Inferior parietal cortex (tissue), 1 donor: ENCODE data around the gene UBXN6.
A peak's percentile ranks its signal among the peaks of the same experiment; 100 is the strongest.

Experiments used
- DNase-seq: peaks from one replicate; pipeline ENCODE4 v3.0.0-alpha.2; 2016; ENCODE audit errors: extremely low spot score

The UBXN6 gene

DNA sequence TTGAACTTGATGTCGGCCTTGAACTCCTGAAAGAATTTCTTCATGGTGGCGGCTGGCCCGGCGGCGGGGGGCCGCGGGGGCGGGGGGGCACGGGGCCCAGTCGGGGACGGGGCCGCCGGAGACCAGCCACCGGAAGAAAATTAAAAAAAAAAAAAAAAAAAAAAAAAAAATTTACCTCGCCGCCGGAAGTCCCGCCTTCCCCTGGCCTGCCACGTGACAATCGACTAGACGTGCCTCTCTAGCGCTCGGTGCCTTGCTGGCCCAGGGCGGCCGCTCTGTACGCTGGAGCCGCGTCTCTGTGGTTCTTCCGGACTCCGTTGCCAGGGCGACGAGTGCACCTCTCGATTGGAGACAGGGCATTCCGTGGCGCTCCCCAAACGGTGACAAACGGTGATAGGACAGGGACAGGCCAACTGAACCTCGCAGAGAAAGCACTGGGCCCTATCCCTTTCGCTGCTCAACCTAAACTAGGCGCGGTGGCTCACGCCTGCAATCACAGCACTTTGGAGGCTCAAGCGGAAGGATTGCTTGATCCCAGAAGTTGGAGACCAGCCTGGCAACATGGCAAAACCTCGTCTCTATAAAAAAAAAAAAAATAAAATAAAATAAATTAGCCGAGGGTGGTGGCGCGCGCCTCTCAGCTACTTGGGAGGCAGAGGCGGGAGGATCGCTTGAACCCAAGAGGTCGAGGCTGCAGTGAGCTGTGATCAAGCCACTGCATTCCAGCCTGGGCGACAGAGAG, at the start of gene UBXN6:
Gene UBXN6, minus strand, starts transcription at position 141 of the 742 bp plus-strand sequence. Its CDS starts 97 bp downstream, at position 44.
- peak; percentile 98 for DNase-seq

- DNase-seq, result no peak
These were observed 49.5 kb upstream of the UBXN6 start for GRCh38 chr19:4507150-4507452.

- no peak for DNase-seq
These were observed 49.0 kb upstream of the UBXN6 start for GRCh38 chr19:4506449-4507149.

DNA sequence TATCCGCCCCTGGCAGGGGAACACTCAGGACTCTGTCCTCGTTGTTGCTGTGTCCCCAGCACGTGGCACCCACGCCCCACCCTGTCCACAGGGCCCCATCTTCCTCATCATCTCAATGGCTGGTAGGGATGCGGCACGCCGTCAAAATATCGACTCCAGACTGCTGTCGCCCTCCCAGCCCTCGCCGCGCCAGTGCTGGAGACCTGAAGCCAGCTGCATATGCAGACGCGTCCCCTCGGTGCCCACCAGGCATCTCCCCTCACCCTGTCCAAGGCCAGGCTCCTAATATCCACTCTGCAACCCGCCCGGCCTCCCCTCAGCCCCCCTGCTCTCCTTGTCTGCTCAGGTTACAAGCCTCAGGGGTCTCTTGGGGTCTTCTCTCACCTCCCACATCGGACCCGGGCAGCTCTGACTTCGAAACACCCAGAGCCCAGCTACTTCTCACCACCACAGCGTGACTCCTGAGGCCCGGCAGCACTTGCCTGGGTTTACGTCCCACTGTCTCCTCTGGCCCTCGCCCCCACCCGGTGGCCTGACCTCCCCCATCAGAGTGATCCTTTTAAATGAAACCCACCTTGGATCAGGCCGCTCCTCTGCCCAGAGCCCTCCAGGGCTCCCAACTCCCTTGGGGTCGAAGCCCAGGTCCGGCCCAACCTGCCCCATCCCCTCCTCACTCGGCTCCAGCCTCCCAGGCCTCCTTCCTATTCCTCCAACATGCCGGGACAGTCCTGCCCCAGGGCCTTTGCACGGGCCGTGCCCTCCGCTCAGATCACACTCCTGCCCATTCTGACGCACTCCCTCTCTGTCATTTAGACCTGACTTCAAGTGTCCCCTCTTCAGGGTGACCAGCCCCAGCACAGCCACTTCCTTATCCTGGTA, 48.2 kb upstream of the UBXN6 start:
- no peak for DNase-seq

DNA sequence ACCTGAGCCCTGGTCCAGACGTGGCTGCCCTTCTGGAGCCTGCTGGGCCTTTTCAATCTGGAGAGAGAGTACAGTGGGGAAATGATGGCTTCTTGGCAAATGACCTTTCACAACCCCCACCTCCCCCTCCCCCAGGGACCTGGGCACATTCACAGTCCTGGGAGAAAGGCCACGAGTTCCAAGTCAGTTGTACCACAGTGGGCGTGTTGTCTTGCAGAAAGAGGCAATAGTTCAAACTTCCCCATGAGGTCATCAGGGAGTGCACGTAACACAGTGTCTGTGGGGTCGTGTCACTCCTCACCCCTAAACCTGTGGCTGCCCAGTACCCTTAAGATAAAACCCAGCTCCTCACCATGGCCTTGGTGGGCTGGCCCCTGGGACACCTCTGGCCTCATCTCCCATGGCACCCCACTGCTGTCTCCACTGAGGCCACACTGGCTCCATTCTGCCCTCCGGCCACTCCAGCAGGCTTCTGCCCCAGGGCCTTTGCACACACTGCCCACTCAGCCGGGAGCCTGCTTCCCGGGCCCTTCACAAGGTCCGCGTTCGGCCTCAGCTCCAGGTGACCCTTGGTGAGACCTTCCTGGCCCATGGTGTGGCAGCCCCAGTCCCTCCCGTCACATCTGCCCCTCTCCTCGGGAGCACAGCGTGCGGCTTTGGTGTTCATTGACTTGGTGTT, 47.4 kb upstream of the UBXN6 start:
- DNase-seq, result no peak

DNA sequence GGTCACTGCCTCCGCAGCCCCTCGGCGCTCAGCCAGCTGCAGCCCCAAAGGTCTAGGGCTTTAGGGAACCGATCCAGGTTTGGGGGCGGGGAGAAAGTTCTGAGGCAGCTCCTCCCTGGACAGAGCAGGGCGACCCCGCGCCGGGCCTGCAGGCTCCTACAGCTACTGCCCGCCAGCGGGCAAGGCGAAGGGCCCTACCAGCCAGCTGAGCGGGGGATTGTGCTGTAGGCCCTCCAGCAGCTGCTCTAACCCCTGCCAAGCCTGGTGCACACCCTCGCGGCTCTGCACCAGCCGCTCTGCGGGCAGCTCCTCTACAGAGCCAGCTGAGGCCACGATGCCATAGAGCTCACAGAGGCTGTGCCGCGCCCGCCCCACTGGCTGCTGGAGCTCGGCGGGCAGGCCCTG, 46.7 kb upstream of the UBXN6 start:
- DNase-seq, result no peak

DNA sequence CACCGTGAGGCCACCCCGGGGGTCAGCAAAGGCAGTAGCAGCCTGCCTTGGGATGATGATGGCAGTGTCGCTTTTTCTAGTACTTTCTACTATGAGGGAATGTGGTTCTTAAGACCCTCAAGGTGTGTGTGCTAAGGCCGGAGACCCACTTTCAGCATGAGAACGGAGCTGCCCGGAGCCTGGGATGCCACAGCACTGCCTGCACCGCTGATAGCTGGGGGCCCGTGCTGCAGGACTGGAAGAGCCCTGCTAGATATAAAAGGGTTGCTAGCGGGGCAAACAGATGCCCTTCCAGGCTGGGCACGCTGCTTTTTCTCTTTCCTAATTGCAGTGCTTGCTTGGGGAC, 46.2 kb upstream of the UBXN6 start:
- DNase-seq, result no peak

- DNase-seq, result no peak
These were observed 45.7 kb upstream of the UBXN6 start for GRCh38 chr19:4503132-4503824.

- DNase-seq, result no peak
These were observed 44.9 kb upstream of the UBXN6 start for GRCh38 chr19:4502282-4503131.

DNA sequence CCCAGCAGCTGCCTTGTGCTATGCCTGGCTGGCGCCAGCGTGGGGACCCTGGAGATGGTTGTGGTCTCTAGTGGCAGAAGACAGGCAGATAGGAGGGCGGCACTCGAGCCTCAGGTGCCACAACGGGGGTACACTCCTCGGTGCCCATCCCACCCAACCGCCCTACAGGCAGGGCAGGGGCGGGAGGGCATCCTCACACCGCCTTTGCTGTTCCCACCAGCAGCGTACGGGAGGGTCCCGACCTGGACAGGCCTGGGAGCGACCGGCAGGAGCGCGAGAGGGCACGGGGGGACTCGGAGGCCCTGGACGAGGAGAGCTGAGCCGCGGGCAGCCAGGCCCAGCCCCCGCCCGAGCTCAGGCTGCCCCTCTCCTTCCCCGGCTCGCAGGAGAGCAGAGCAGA, 44.1 kb upstream of the UBXN6 start:
- DNase-seq, result no peak

DNA sequence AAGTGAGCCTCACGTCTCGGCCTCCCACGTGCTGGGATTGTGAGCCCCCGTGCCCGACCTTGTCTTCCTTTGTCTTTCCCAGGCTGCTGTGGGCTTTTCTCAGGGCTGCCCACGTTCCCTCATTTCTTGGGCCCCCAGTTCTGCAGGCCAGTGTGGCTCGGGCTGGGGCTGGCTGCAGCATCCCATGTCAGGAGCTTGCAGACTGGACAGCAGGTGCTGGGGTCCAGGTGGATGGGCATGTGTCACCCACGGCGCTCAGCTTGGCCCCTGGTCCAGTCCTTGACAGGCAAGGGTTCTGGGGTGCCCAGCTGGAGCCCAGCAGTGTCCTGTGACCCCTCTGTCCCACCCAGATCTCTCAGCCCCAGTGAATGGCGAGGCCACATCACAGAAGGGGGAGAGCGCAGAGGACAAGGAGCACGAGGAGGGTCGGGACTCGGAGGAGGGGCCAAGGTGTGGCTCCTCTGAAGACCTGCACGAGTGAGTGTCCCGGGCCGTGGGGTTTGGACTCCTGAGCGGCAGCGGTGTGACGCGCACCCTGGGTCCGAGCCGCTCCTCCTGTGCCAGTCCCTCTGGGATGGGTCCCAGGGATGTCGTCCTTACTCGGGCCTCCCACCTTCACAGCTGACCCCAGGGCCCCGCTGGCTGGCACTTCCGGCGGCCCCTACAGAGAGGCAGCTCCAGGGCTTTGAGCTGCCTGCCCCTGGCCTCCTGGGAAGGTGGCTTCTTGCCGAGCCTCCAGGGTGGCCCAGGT, 43.4 kb upstream of the UBXN6 start:
- DNase-seq, result no peak

DNA sequence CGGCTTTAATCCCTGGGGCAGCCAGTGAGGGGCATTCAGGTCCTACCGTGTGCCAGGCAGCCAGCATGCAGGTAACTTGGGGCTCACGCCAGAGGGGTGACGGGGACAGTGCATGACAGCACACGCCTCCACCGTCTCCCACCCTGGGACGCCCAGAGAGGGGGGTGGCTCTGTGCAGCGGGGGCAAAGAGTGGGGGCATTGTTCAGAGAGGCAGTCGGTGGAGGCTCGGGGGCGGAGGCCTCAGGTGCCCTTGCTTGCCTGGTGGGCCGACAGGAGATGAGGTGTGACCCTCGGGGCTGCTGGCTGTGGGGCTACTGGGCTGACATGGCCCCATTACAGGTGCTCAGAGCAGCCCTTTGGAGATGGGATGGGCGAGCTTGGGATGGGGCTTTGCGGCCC, 42.3 kb upstream of the UBXN6 start:
- DNase-seq, result no peak

GRCh38 chr19:4499318-4499717, 41.7 kb upstream of the UBXN6 start:
- no peak for DNase-seq

GRCh38 chr19:4498694-4499093, 41.1 kb upstream of the UBXN6 start:
- no peak for DNase-seq

GRCh38 chr19:4497770-4498389, 40.3 kb upstream of the UBXN6 start:
- no peak for DNase-seq

GRCh38 chr19:4496304-4496703, 38.7 kb upstream of the UBXN6 start:
- no peak for DNase-seq

GRCh38 chr19:4495471-4495870, 37.9 kb upstream of the UBXN6 start:
- no peak for DNase-seq

DNA sequence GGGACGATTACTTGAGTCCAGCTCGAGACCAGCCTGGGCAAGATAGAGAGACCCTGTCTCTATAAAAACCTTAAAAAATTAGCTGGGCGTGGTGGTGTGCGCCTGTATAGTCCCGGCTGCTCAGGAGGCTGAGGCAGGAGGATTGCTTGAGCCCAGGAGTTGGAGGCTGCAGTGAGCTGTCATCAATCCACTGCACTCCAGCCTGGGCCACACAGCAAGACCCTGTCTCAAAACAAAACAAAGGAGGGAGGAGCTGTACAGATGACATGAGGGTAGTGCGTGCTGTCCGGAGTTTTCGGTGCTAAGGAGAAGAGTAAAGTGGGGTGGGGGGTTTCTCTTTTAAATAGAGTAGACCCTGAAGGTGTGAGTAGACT, 37.1 kb upstream of the UBXN6 start:
- no peak for DNase-seq

DNA sequence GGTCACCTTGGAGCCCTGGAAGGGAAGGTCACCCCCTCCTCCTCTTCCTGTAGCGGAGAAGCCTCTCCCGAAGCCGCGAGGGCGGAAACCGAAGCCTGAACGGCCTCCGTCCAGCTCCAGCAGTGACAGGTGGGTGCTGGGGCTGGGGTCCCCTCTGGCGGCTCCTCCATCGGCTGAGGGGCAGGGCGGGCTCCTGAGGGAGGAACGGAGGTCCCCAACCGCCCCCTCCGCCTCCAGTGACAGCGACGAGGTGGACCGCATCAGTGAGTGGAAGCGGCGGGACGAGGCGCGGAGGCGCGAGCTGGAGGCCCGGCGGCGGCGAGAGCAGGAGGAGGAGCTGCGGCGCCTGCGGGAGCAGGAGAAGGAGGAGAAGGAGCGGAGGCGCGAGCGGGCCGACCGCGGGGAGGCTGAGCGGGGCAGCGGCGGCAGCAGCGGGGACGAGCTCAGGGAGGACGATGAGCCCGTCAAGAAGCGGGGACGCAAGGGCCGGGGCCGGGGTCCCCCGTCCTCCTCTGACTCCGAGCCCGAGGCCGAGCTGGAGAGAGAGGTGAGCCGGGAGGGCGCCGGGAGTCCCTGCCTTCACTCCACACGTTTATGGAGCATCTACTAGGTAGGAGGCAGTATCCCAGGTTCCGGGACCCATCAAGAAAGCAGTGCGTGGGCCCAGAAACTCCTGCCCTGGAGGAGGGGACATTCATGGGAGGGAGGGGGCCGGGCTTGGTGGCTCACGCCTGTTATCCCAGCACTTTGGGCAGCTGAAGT, 36.5 kb upstream of the UBXN6 start:
- no peak for DNase-seq
